Measurements from ENCODE around the gene PAPSS2. TPM values are rescaled to one million over a fixed set of nuclear protein-coding genes. Genes with fewer than 3 reads are reported as not detected.

Gene PAPSS2
- total RNA-seq, 2 experiments from 2014 or later = 0.08 TPM; not detected in 1

- no peak overlapping the region for H3K4me3 Mint-ChIP-seq
- POLR2A ChIA-PET = no interaction called here
- no peaks in the 10 kb centered on the region for H3K9me3 Mint-ChIP-seq
- CTCF ChIA-PET = interaction anchor here (0.7 to 1.2 kb wide), 2 partner anchors 14 to 66 kb away, joined by 4 to 5 read pairs; no protein-coding TSS in a partner anchor
- H3K4me1 Mint-ChIP-seq = no peaks in the 10 kb centered on the region
- peaks cover 46% of the 10 kb centered on the region for H3K36me3 Mint-ChIP-seq (ENCODE audit: low read depth)
- no peak overlapping the region for H3K27ac Mint-ChIP-seq
- no peaks in the 10 kb centered on the region for H3K27me3 Mint-ChIP-seq
- DNase-seq = no peak
Measured at GRCh38 chr10:87782721-87783120, 123.0 kb downstream of the PAPSS2 start.

GRCh38 chr10:87786421-87786820, 126.7 kb downstream of the PAPSS2 start:
- Mint-ChIP-seq H3K4me1 (no peaks in the 10 kb centered on the region), H3K27me3 (no peaks in the 10 kb centered on the region), H3K4me3 (no peak overlapping the region), H3K9me3 (no peaks in the 10 kb centered on the region), H3K27ac (no peak overlapping the region), H3K36me3 (ENCODE audit: low read depth) (peaks cover 47% of the 10 kb centered on the region)
- ChIA-PET CTCF (no interaction called here), POLR2A (no interaction called here)
- DNase-seq = no peak

GRCh38 chr10:87790185-87790584, 130.5 kb downstream of the PAPSS2 start:
- POLR2A ChIA-PET = no interaction called here
- Mint-ChIP-seq H3K27me3 (no peaks in the 10 kb centered on the region), H3K4me3 (no peak overlapping the region), H3K4me1 (no peaks in the 10 kb centered on the region), H3K27ac (no peak overlapping the region), H3K9me3 (no peaks in the 10 kb centered on the region), H3K36me3 (ENCODE audit: low read depth) (peaks cover 35% of the 10 kb centered on the region)
- CTCF ChIA-PET = no interaction called here
- DNase-seq = no peak

GRCh38 chr10:87794285-87794684, 134.6 kb downstream of the PAPSS2 start:
- Mint-ChIP-seq H3K9me3 (peaks cover 2% of the 10 kb centered on the region), H3K4me1 (peaks cover 8% of the 10 kb centered on the region), H3K27me3 (no peaks in the 10 kb centered on the region), H3K27ac (no peak overlapping the region), H3K36me3 (ENCODE audit: low read depth) (peaks cover 47% of the 10 kb centered on the region), H3K4me3 (no peak overlapping the region)
- ChIA-PET POLR2A (no interaction called here), CTCF (no interaction called here)
- DNase-seq = no peak

Other genes with a start within 250 kb of the PAPSS2 start
- gene MINPP1, start 155.0 kb upstream of the PAPSS2 start, total RNA-seq = 1 to 10 TPM; 8.6 to 9.5 TPM
- gene ATAD1, start 158.3 kb downstream of the PAPSS2 start, total RNA-seq = 10 to 100 TPM; 42.9 to 45.9 TPM
- gene KLLN, start 203.7 kb downstream of the PAPSS2 start, total RNA-seq = 1 to 10 TPM; 1.1 to 1.3 TPM
- gene PTEN, start 203.7 kb downstream of the PAPSS2 start, total RNA-seq = 10 to 100 TPM; 91.3 to 93.9 TPM

All from activated CD4-positive, alpha-beta T cell treated with anti-CD3 and anti-CD28 coated beads, Interleukin-2, amount 10 ng/mL, durations not matched to agents 7 days and 5 days (primary cell).